OCI-LY1 (cell line): ENCODE data around the gene LMOD1.

Source experiments
- EZH2 ChIP-seq: fragments of 200-600 bp; sonication (generic), shearing (Covaris generic); IDR thresholded peaks from 2 replicates; pipeline ENCODE4 v1.8.0; 2017; ENCODE audit warnings: borderline replicate concordance, mixed run types, mild to moderate bottlenecking, antibody characterized with exemption, low read length, moderate library complexity, mixed read lengths
- TF ChIP-seq, protein P1 (sequence below): fragments of 200-600 bp; sonication (generic), shearing (Covaris generic); IDR thresholded peaks from 2 replicates; pipeline ENCODE4 v1.5.1; 2017; ENCODE audit warnings: mild to moderate bottlenecking, antibody characterized with exemption, low read length, moderate library complexity, mixed read lengths

DNA sequence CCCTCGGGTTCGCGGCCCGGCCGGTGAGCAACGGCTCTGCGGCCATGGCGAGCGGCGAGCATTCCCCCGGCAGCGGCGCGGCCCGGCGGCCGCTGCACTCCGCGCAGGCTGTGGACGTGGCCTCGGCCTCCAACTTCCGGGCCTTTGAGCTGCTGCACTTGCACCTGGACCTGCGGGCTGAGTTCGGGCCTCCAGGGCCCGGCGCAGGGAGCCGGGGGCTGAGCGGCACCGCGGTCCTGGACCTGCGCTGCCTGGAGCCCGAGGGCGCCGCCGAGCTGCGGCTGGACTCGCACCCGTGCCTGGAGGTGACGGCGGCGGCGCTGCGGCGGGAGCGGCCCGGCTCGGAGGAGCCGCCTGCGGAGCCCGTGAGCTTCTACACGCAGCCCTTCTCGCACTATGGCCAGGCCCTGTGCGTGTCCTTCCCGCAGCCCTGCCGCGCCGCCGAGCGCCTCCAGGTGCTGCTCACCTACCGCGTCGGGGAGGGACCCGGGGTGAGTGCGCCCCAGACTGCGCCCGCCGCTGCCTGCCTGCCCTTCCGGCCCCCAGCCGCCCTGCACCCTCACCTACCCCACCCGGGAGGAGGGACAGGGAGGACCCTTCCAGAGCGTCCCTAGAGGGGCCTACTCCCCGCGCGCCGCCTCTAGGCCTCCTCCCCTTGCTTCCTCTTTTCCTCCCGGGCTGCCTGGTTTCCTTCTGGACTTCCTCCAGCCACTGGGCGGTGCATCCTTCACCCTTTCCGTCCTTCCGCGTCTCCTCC, 36.5 kb upstream of the LMOD1 start, which contains the start of gene RNPEP:
- TF ChIP-seq, protein P1, sequence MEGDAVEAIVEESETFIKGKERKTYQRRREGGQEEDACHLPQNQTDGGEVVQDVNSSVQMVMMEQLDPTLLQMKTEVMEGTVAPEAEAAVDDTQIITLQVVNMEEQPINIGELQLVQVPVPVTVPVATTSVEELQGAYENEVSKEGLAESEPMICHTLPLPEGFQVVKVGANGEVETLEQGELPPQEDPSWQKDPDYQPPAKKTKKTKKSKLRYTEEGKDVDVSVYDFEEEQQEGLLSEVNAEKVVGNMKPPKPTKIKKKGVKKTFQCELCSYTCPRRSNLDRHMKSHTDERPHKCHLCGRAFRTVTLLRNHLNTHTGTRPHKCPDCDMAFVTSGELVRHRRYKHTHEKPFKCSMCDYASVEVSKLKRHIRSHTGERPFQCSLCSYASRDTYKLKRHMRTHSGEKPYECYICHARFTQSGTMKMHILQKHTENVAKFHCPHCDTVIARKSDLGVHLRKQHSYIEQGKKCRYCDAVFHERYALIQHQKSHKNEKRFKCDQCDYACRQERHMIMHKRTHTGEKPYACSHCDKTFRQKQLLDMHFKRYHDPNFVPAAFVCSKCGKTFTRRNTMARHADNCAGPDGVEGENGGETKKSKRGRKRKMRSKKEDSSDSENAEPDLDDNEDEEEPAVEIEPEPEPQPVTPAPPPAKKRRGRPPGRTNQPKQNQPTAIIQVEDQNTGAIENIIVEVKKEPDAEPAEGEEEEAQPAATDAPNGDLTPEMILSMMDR = peak; percentile 6; the same call in 1 of the 2 replicates
- TF ChIP-seq EZH2 = no peak
